B cell (primary cell): ENCODE measurements around the gene FBXL13. TPM values are rescaled to one million over a fixed set of nuclear protein-coding genes. Genes with fewer than 3 reads are reported as not detected.

Experiments
- ATAC-seq: fragments of 200-7000 bp; cut with Tn5 transposase; one replicate; pipeline ENCODE4 v1.10.0; 2021; ENCODE audit warnings: low read depth, mild to moderate bottlenecking, moderate number of reproducible peaks, moderate library complexity
- CTCF ChIA-PET: fragments of 350-600 bp; sonication (Branson Sonifier 250); formaldehyde crosslinking; loops from one replicate; lab custom pipeline; 2021; ENCODE audit warnings: antibody characterized with exemption, inconsistent platforms; lab: Charles Lee
- POLR2A ChIA-PET: fragments of 350-600 bp; sonication (Branson Sonifier 250); formaldehyde crosslinking; loops from one replicate; lab custom pipeline; 2021; ENCODE audit warnings: antibody characterized with exemption; lab: Charles Lee
- DNase-seq: peaks from one replicate; pipeline ENCODE4 v3.0.0; 2013
- H2AFZ ChIP-seq: 2 replicates; pipeline ENCODE4 v1.6.1; 2012; ENCODE audit warnings: mild to moderate bottlenecking, low read depth, low read length; ENCODE audit not compliant: insufficient read depth, poor library complexity, severe bottlenecking
- H3K27ac ChIP-seq, 2 donors: 1 replicate in 1 of 2; 2 replicates in 1 of 2; pipeline ENCODE4 v1.5.1; 2012 to 2013; ENCODE audit warnings: low read length in 2 of 2, mild to moderate bottlenecking in 2 of 2, moderate library complexity in 1 of 2
- H3K27me3 ChIP-seq, 4 experiments: fragments of 200-600 bp in 1 of 4; sonication (generic) in 1 of 4; replicated peaks in 1 of 4; 1 replicate in 2 of 4; 2 replicates in 2 of 4; pipeline versions ENCODE4 v1.6.1 to v1.7.0; 2013 to 2016; ENCODE audit warnings: low read length in 3 of 4, mild to moderate bottlenecking in 2 of 4, mixed read lengths in 1 of 4, moderate library complexity in 1 of 4; ENCODE audit not compliant: insufficient read depth in 4 of 4, control insufficient read depth in 3 of 4; ENCODE audit errors: control extremely low read depth in 1 of 4
- H3K36me3 ChIP-seq, 2 experiments: replicated peaks in 1 of 2; 1 replicate in 1 of 2; 2 replicates in 1 of 2; pipeline versions ENCODE4 v1.6.1 to v1.7.1; 2013; ENCODE audit warnings: low read length in 1 of 2; ENCODE audit not compliant: insufficient read depth in 2 of 2, control insufficient read depth in 1 of 2; ENCODE audit errors: control extremely low read depth in 1 of 2, extremely low read depth in 1 of 2
- H3K4me1 ChIP-seq, 2 donors: fragments of 200-600 bp in 1 of 2; sonication (generic) in 1 of 2; 1 replicate in 1 of 2; 2 replicates in 1 of 2; pipeline versions ENCODE4 v1.5.1 to v1.6.1; 2013 to 2017; ENCODE audit warnings: low read length in 2 of 2; ENCODE audit not compliant: control insufficient read depth in 2 of 2, insufficient read depth in 2 of 2
- H3K4me2 ChIP-seq: replicated peaks from 2 replicates; pipeline ENCODE3; 2012; ENCODE audit warnings: mild to moderate bottlenecking, low read depth, low read length; ENCODE audit not compliant: poor library complexity, severe bottlenecking
- H3K4me3 ChIP-seq, 5 experiments: fragments of 200-600 bp in 1 of 5; sonication (generic) in 1 of 5; 1 replicate in 3 of 5; 2 replicates in 2 of 5; pipeline versions ENCODE4 v1.5.1 to v1.7.0; 2011 to 2016; ENCODE audit warnings: low read length in 4 of 5, mild to moderate bottlenecking in 4 of 5, low read depth in 2 of 5, control low read depth in 1 of 5, moderate library complexity in 1 of 5; ENCODE audit not compliant: insufficient read depth in 1 of 5; ENCODE audit errors: control extremely low read depth in 1 of 5, extremely low read depth in 1 of 5
- H3K79me2 ChIP-seq: fragments of 200-600 bp; sonication (generic); one replicate; pipeline ENCODE4 v1.6.0; 2016; ENCODE audit warnings: low read length; ENCODE audit not compliant: control insufficient read depth, insufficient read depth
- H3K9ac ChIP-seq: fragments of 200-600 bp; sonication (generic); 2 replicates; pipeline ENCODE4 v1.6.1; 2017; ENCODE audit warnings: mild to moderate bottlenecking, low read length, moderate library complexity
- H3K9me3 ChIP-seq, 3 donors: one replicate each; pipeline versions ENCODE4 v1.6.1 to v1.7.1; 2013; ENCODE audit warnings: low read length in 2 of 3; ENCODE audit not compliant: control insufficient read depth in 2 of 3, insufficient read depth in 1 of 3; ENCODE audit errors: control extremely low read depth in 1 of 3
- H4K20me1 ChIP-seq: 2 replicates; pipeline ENCODE4 v1.6.0; 2012; ENCODE audit warnings: mild to moderate bottlenecking, low read length; ENCODE audit not compliant: insufficient read depth, control insufficient read depth, poor library complexity, severe bottlenecking
- H3K27ac Mint-ChIP-seq: one replicate; pipeline ENCODE4 v1.8.0; 2021; ENCODE audit warnings: mixed read lengths
- H3K27me3 Mint-ChIP-seq: one replicate; pipeline ENCODE4 v1.8.0; 2021; ENCODE audit warnings: mixed read lengths
- H3K4me1 Mint-ChIP-seq: one replicate; pipeline ENCODE4 v1.8.0; 2021; ENCODE audit warnings: mixed read lengths
- H3K4me3 Mint-ChIP-seq: one replicate; pipeline ENCODE4 v1.8.0; 2021; ENCODE audit warnings: mixed read lengths
- H3K9me3 Mint-ChIP-seq: one replicate; pipeline ENCODE4 v1.8.0; 2022; ENCODE audit warnings: mixed read lengths; ENCODE audit not compliant: insufficient read depth
- EZH2 ChIP-seq: IDR thresholded peaks from 2 replicates; pipeline ENCODE4 v1.6.1; 2012; ENCODE audit warnings: borderline replicate concordance, low read depth, mild to moderate bottlenecking, moderate library complexity, low read length; ENCODE audit not compliant: insufficient read depth, poor library complexity, severe bottlenecking
- WGBS: methylation state at CpG from one replicate; pipeline ENCODE4 v1.1.5; 2013; ENCODE audit warnings: missing lambda C conversion rate; ENCODE audit not compliant: insufficient coverage; 5-methylcytosine and 5-hydroxymethylcytosine counted together
- intact Hi-C: fragments of 100-400 bp; cut with micrococcal nuclease; formaldehyde crosslinking; loops from one replicate; pipeline ENCODE4 v1.10.0; 2022
- polyA plus RNA-seq: library from polyadenylated mRNA; depleted of rRNA; stranded (reverse); fragments of >200 nt; gene quantifications from 2 replicates; pipeline ENCODE4 v1.2.3, GENCODE V29; 2012
- total RNA-seq, 2 donors: library from RNA; stranded (reverse); fragments of 120-200 nt in 1 of 2; gene quantifications; 1 replicate in 1 of 2; 2 replicates in 1 of 2; pipeline versions ENCODE4 v1.2.3 to v1.2.4, GENCODE V29; 2013 to 2022
- TF ChIP-seq, protein P1 (sequence below): fragments of 200-600 bp; IDR thresholded peaks from one replicate; pipeline ENCODE4 v1.8.0; 2022; ENCODE audit warnings: antibody characterized with exemption, mild to moderate bottlenecking

FBXL13 gene
- total and polyA plus RNA-seq, 2 donors (not counting 1 experiment from before 2014, with no cell fraction given): 0.22 to 4.0 TPM

DNA sequence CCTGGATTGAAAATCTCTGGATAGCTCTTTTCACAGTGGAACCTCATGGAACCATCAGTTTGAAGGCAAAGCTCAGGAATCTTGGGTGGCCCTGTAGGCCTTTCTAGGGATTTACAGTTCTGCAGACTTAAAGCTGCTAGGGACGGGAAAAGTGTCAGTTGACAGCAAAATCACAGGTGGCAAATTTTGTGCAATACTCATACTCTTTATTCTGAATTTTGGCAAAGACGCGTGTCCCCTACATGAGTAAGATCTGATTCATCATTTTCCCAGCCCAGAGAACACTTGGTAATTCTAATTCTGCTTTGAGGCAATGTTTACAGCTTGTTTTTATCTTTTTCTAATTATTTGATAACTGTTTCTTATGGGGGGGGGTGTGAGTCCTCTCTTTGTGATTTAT lies 158.2 kb downstream of the FBXL13 start:
- ChIA-PET CTCF (no interaction called here), POLR2A (no interaction called here)
- Histone ChIP-seq H3K36me3 (no peaks in the 10 kb centered on the region), H3K9me3 (no peaks in the 10 kb centered on the region), H3K79me2 (no peaks in the 10 kb centered on the region), H2AFZ (no peak overlapping the region), H3K27ac (no peak overlapping the region), H3K4me2 (no peak overlapping the region), H4K20me1 (no peaks in the 10 kb centered on the region), H3K4me3 (no peak overlapping the region), H3K27me3 (no peaks in the 10 kb centered on the region), H3K9ac (no peak overlapping the region), H3K4me1 (no peaks in the 10 kb centered on the region)
- Mint-ChIP-seq H3K27me3 (no peaks in the 10 kb centered on the region), H3K9me3 (no peaks in the 10 kb centered on the region), H3K4me1 (peaks cover 3% of the 10 kb centered on the region), H3K4me3 (no peak overlapping the region), H3K27ac (no peak overlapping the region)
- no CpG with 5 or more reads among the region's 3 CpGs for WGBS
- TF ChIP-seq EZH2: no peak
- TF ChIP-seq, protein P1, sequence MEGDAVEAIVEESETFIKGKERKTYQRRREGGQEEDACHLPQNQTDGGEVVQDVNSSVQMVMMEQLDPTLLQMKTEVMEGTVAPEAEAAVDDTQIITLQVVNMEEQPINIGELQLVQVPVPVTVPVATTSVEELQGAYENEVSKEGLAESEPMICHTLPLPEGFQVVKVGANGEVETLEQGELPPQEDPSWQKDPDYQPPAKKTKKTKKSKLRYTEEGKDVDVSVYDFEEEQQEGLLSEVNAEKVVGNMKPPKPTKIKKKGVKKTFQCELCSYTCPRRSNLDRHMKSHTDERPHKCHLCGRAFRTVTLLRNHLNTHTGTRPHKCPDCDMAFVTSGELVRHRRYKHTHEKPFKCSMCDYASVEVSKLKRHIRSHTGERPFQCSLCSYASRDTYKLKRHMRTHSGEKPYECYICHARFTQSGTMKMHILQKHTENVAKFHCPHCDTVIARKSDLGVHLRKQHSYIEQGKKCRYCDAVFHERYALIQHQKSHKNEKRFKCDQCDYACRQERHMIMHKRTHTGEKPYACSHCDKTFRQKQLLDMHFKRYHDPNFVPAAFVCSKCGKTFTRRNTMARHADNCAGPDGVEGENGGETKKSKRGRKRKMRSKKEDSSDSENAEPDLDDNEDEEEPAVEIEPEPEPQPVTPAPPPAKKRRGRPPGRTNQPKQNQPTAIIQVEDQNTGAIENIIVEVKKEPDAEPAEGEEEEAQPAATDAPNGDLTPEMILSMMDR: no peak
- ATAC-seq (no peak), DNase-seq (no peak)
- intact Hi-C loops: no loop called here

- CTCF ChIA-PET: no interaction called here
- POLR2A ChIA-PET: no interaction called here
Measured at GRCh38 chr7:102914585-102914984, 160.0 kb downstream of the FBXL13 start.

More at GRCh38 chr7:102914585-102914984, 160.0 kb downstream of the FBXL13 start:
- H3K79me2 ChIP-seq: no peaks in the 10 kb centered on the region
- H3K4me3 Mint-ChIP-seq: no peak overlapping the region
- 94% methylated on average over 8 of the region's 8 CpGs for WGBS
- H2AFZ ChIP-seq: no peak overlapping the region
- H3K4me1 ChIP-seq: no peaks in the 10 kb centered on the region
- H3K27ac Mint-ChIP-seq: no peak overlapping the region
- no peaks in the 10 kb centered on the region for H3K9me3 Mint-ChIP-seq
- intact Hi-C loops: no loop called here
- H3K27me3 Mint-ChIP-seq: no peaks in the 10 kb centered on the region
- no peak overlapping the region for H3K4me3 ChIP-seq
- no peak overlapping the region for H3K9ac ChIP-seq
- H3K4me1 Mint-ChIP-seq: peaks cover 3% of the 10 kb centered on the region
- TF ChIP-seq, protein P1: no peak
- TF ChIP-seq EZH2: no peak
- no peak for ATAC-seq
- no peaks in the 10 kb centered on the region for H4K20me1 ChIP-seq
- no peak overlapping the region for H3K4me2 ChIP-seq
- no peaks in the 10 kb centered on the region for H3K9me3 ChIP-seq
- no peaks in the 10 kb centered on the region for H3K27me3 ChIP-seq
- no peaks in the 10 kb centered on the region for H3K36me3 ChIP-seq
- no peak overlapping the region for H3K27ac ChIP-seq
- no peak for DNase-seq
